Epithelial cell of proximal tubule (primary cell): ENCODE results near the gene NTM. TPM values are rescaled to one million over a fixed set of nuclear protein-coding genes. Genes with fewer than 3 reads are reported as not detected.

ENCODE experiments used
- DNase-seq: peaks from one replicate; pipeline ENCODE4 v3.0.0-alpha.2; 2011; ENCODE audit warnings: low read depth
- H3K4me3 ChIP-seq: 2 replicates; pipeline ENCODE4 v1.5.1; 2011; ENCODE audit warnings: low read depth, mild to moderate bottlenecking, low read length
- total RNA-seq: library from RNA; depleted of rRNA; stranded (reverse); fragments of >200 nt; gene quantifications from 2 replicates; pipeline ENCODE4 v1.2.3, GENCODE V29; 2015
- TF ChIP-seq, protein P1 (sequence below): conservative IDR thresholded peaks from 2 replicates; pipeline ENCODE4 v1.5.1; 2012; ENCODE audit warnings: low read depth, mild to moderate bottlenecking, low read length

Gene NTM
- total RNA-seq, 1 donor from 2014 or later: 5.3 TPM

DNA sequence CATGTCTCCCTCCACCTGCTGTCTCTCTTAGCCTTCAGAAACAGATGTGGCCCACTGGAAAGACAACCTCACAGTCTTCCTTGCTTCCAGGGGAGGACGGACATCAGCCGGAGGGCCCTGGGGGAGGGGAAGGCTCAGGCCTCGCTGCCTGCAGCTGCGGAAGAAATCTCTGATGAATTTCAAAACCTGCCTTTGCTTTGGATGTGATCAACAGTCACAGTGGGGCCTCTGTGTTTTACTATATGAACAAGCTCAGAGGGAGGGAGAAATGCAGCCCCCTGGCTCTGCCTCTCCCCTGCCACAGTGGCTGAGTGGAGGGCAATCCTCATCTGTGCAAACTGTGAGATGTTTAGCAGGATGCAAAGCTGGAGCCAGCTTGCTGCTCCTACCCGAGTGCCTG, 282.8 kb downstream of the NTM start:
- H3K4me3 ChIP-seq: no peak overlapping the region
- DNase-seq: no peak
- TF ChIP-seq, protein P1, sequence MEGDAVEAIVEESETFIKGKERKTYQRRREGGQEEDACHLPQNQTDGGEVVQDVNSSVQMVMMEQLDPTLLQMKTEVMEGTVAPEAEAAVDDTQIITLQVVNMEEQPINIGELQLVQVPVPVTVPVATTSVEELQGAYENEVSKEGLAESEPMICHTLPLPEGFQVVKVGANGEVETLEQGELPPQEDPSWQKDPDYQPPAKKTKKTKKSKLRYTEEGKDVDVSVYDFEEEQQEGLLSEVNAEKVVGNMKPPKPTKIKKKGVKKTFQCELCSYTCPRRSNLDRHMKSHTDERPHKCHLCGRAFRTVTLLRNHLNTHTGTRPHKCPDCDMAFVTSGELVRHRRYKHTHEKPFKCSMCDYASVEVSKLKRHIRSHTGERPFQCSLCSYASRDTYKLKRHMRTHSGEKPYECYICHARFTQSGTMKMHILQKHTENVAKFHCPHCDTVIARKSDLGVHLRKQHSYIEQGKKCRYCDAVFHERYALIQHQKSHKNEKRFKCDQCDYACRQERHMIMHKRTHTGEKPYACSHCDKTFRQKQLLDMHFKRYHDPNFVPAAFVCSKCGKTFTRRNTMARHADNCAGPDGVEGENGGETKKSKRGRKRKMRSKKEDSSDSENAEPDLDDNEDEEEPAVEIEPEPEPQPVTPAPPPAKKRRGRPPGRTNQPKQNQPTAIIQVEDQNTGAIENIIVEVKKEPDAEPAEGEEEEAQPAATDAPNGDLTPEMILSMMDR: no peak

DNA sequence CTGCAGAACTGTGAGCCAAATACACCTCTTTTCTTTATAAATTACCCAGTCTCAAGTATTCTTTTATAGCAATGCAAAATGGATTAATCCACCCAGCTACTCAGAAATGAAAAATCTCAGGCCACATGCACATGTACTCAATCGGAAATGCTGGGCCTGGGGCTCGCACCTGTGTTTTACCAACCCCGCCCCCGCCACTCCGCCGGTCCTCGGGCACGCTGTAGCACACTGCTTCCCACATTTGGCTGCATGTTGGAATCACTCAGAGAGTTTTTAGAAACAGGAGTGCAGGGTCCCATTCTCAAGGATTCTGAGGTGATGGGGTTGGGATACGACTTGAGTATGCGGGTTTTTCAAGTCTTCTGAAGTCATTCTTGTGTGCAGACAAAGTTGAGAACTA, 284.4 kb downstream of the NTM start:
- DNase-seq: no peak
- TF ChIP-seq, protein P1: no peak
- H3K4me3 ChIP-seq: no peak overlapping the region

DNA sequence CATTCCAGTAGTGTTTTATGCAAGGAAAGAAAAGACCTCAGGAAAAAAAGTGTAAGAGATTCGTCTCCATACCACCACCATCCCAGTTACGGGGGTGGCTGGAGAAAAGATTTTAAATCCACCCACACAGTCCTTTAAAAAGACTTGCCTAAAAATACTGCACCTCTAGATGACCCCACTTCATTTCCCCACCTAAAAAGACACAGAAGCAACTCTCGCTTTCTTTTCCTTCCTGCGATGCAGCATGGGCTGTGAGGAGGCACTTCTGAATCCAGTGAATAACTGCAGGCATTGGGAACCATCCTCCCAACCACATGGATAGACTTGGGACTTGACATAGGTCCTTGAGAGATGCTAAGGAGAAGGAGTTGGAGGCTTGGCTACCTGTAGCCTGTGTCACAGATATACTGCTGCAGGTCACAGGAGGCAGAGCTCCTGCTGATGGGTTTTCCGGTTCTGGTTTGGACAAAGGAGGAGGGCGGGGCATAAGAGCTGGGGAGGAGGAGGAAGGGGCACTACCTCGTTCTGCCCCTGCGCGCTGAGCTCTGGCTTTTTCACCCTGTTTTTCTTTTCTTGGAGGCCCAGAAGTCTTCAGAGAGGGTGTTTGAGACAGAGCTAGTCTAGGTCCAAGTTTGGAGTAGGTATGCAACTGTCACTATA, 285.9 kb downstream of the NTM start:
- TF ChIP-seq, protein P1: no peak

DNA sequence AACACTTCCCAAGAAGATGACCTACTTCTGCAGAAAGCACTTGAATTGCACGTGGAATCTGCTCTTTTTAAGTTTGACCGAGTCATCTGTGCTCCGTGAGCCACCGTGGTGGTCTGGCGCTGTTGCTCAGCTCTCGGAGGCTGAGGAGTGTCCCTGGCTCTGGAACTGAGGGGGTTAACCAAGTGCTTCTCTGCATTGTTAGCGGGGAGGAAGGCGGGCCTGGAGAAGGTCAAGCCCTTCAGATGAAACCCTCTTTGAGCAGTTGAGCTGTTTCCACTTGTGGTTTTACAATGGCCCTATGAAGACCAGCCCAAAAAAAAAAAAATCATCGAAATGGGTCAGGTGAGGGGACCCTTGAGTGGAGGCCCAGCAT, 286.4 kb downstream of the NTM start:
- TF ChIP-seq, protein P1: no peak
- no peak for DNase-seq
- H3K4me3 ChIP-seq: no peak overlapping the region

More for the DNA sequence above, 285.9 kb downstream of the NTM start:
- no peak for DNase-seq
- no peak overlapping the region for H3K4me3 ChIP-seq

DNA sequence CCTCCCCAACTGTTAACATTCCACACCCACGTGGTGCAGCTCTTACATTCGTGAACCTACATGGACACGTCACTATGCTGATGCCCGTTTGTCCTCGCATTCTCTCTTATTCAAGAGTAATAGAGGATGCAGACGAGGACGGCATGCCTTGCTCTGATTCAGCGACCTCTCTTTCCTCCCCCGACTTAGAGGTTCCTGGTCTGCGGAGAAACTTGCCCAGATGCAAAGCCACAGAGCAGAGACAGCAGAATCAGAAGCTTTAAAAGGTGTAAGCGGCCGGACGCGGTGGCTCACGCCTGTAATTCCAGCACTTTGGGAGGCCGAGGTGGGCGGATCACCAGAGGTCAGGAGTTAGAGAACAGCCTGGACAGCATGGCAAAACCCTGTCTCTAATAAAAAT, 288.0 kb downstream of the NTM start:
- no peak overlapping the region for H3K4me3 ChIP-seq
- DNase-seq: no peak
- TF ChIP-seq, protein P1: no peak

DNA sequence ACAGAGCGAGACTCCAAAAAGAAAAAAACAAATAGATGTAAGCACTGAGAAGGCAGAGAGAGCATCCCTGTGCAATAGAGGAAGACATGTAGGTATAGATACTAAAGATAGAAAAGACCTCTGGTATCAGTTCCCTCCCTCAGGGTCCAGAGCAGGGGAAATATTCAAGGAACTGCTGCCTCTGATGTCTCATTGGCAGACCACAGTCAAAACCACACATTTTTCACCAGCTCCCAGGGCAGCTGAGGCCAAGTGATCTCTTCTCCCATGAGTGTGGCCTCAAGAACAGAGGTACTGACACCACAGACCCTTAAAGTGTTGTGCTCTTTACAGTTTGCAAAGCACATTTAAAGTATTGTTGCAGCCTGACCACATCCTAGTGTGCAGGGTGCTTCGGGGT, 288.5 kb downstream of the NTM start:
- no peak overlapping the region for H3K4me3 ChIP-seq
- no peak for DNase-seq
- TF ChIP-seq, protein P1: no peak

DNA sequence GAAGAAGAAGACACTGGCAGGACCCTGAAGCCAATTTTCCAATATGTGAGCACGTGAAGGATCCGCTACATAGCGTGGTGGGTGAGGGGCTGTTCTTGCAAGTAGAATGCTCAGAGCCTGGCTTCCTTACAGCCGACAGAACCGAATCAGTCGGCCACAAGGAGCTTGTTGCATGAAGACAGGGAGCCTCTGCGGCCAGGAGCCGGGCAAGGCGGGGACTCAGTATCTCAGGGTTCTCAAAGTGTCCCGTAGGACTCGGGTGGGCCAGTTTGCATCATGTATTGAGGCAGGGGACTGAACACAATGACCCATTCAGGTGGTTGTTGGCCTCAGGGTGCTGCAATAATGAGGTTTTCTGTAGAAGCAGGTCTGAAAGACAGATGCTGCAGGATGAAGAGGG, 289.5 kb downstream of the NTM start:
- no peak overlapping the region for H3K4me3 ChIP-seq
- TF ChIP-seq, protein P1: no peak
- no peak for DNase-seq
